PC-9 (cell line): ENCODE results near the gene RNF5. TPM values are rescaled to one million over a fixed set of nuclear protein-coding genes. Genes with fewer than 3 reads are reported as not detected.

Experiments
- BruUV-seq: library from RNA; stranded (reverse); fragments of 400-500 nt; replicated peaks from 2 replicates; lab custom pipeline; 2021; lab: Mats Ljungman, UMichigan
- CTCF ChIA-PET: fragments of 300-600 bp; sonication (Branson Sonifier 250); formaldehyde crosslinking; loops from one replicate; lab custom pipeline; 2022; ENCODE audit warnings: antibody characterized with exemption; lab: Charles Lee
- POLR2A ChIA-PET: fragments of 300-600 bp; sonication (Branson Sonifier 250); formaldehyde crosslinking; loops from one replicate; lab custom pipeline; 2022; ENCODE audit warnings: antibody characterized with exemption; ENCODE audit not compliant: unreplicated experiment; lab: Charles Lee
- DNase-seq, 2 experiments: peaks; one replicate each; pipeline versions ENCODE4 v3.0.0 to v3.0.0-alpha.2; 2015 to 2022; ENCODE audit warnings: mixed read lengths in 1 of 2
- H2AFZ ChIP-seq: fragments of 200-600 bp; sonication (generic); 2 replicates; pipeline ENCODE4 v1.8.1; 2017; ENCODE audit warnings: antibody characterized with exemption
- H3F3A ChIP-seq: fragments of 200-600 bp; sonication (generic); 2 replicates; pipeline ENCODE4 v1.8.1; 2017; ENCODE audit warnings: antibody characterized with exemption, mild to moderate bottlenecking, low read depth; ENCODE audit not compliant: insufficient read depth
- H3K27ac ChIP-seq: fragments of 200-600 bp; sonication (generic); 2 replicates; pipeline ENCODE4 v1.6.1; 2016; ENCODE audit warnings: mixed run types
- H3K27me3 ChIP-seq: fragments of 200-600 bp; sonication (generic); 2 replicates; pipeline ENCODE4 v1.6.1; 2016; ENCODE audit warnings: low read depth, mixed run types; ENCODE audit not compliant: insufficient read depth
- H3K36me3 ChIP-seq: fragments of 200-600 bp; sonication (generic); 2 replicates; pipeline ENCODE4 v1.6.1; 2016; ENCODE audit warnings: low read depth, mixed run types
- H3K4me1 ChIP-seq: fragments of 200-600 bp; sonication (generic); replicated peaks from 2 replicates; pipeline ENCODE4 v1.6.1; 2016; ENCODE audit warnings: mixed run types; ENCODE audit not compliant: insufficient read depth
- H3K4me2 ChIP-seq: fragments of 200-600 bp; sonication (generic); 2 replicates; pipeline ENCODE4 v1.6.1; 2017; ENCODE audit warnings: mixed run types
- H3K4me3 ChIP-seq: fragments of 200-600 bp; sonication (generic); 2 replicates; pipeline ENCODE4 v1.6.1; 2016; ENCODE audit warnings: mixed run types
- H3K79me2 ChIP-seq: fragments of 200-600 bp; sonication (generic); 2 replicates; pipeline ENCODE4 v1.6.1; 2017; ENCODE audit warnings: low read depth, mixed run types
- H3K9me2 ChIP-seq: fragments of 200-600 bp; sonication (generic); 2 replicates; pipeline ENCODE4 v1.8.1; 2017; ENCODE audit warnings: mild to moderate bottlenecking; ENCODE audit not compliant: insufficient read depth
- H3K9me3 ChIP-seq: fragments of 200-600 bp; sonication (generic); 2 replicates; pipeline ENCODE4 v1.8.1; 2016; ENCODE audit warnings: low read depth; ENCODE audit not compliant: insufficient read depth
- H4K20me1 ChIP-seq: fragments of 200-600 bp; sonication (generic); 2 replicates; pipeline ENCODE4 v1.8.1; 2017; ENCODE audit not compliant: insufficient read depth
- CTCF ChIP-seq: fragments of 200-600 bp; sonication (generic); conservative IDR thresholded peaks from 2 replicates; pipeline ENCODE4 v1.6.1; 2017; ENCODE audit warnings: mixed run types, antibody characterized with exemption, mild to moderate bottlenecking, moderate library complexity
- EZH2 ChIP-seq: fragments of 200-600 bp; sonication (generic); IDR thresholded peaks from 2 replicates; pipeline ENCODE4 v1.8.0; 2017; ENCODE audit warnings: antibody characterized with exemption, low read depth
- intact Hi-C: fragments of 100-400 bp; cut with micrococcal nuclease; formaldehyde crosslinking; loops from one replicate; pipeline ENCODE4 v1.10.0; 2022; ENCODE audit not compliant: unreplicated experiment
- total RNA-seq: library from RNA; stranded (reverse); gene quantifications from 2 replicates; pipeline ENCODE4 v1.2.3, GENCODE V29; 2021

The RNF5 gene
- total RNA-seq, 1 experiment from 2014 or later: 45.6 TPM

GRCh38 chr6:32190054-32190851, 12.0 kb downstream of the RNF5 start, which contains the start of gene PBX2:
PBX2 (minus strand) TSS chr6:32190202; CDS start chr6:32189915, 287 bp downstream.
- no peak for TF ChIP-seq EZH2
- H3K9me2 ChIP-seq: no peaks in the 10 kb centered on the region
- H3K4me2 ChIP-seq: peak within 1 kb of the TSS; percentile 95
- H3K27me3 ChIP-seq: no peaks in the 10 kb centered on the region
- H3K9me3 ChIP-seq: no peaks in the 10 kb centered on the region
- CTCF ChIA-PET: interaction anchor here (0.6 to 1.1 kb wide), 4 partner anchors 13 to 71 kb away, joined by 3 to 4 read pairs (median 4); partner anchors contain the start of gene FKBPL
- H3K4me1 ChIP-seq: peaks cover 19% of the 10 kb centered on the region
- peaks cover 10% of the 10 kb centered on the region for H3K36me3 ChIP-seq
- peak within 1 kb of the TSS; percentile 30 for H3K27ac ChIP-seq
- H4K20me1 ChIP-seq: no peaks in the 10 kb centered on the region
- DNase-seq: peak; percentile 56 to 74
- H2AFZ ChIP-seq: peak within 1 kb of the TSS; percentile 78
- peak within 1 kb of the TSS; percentile 85 for H3K4me3 ChIP-seq
- POLR2A ChIA-PET: interaction anchor here (0.5 to 1.0 kb wide), 10 partner anchors 13 to 487 kb away, joined by 3 to 14 read pairs (median 4); partner anchors contain the start of gene ATF6B
- intact Hi-C loops: loop anchor here (1.0 to 10.0 kb wide), 3 partner anchors 12 to 785 kb away; partner anchors contain the start of genes ATP6V1G2, DDX39B, NFKBIL1 and RNF5
- TSS peak; percentile 87 for BruUV-seq
- H3K79me2 ChIP-seq: peaks cover 18% of the 10 kb centered on the region
- peaks cover 9% of the 10 kb centered on the region; the same call in 1 of the 2 replicates for H3F3A ChIP-seq

- CTCF ChIA-PET: interaction anchor here (1.1 kb wide), 1 partner anchor 13 kb away, joined by 4 read pairs; no protein-coding TSS in a partner anchor
- H4K20me1 ChIP-seq: no peaks in the 10 kb centered on the region
- no peak overlapping the region for H3K4me3 ChIP-seq
- no peaks in the 10 kb centered on the region for H3K9me2 ChIP-seq
- peaks cover 12% of the 10 kb centered on the region; the same call in 1 of the 2 replicates for H3F3A ChIP-seq
- H2AFZ ChIP-seq: no peak overlapping the region
- TF ChIP-seq CTCF (no peak), EZH2 (no peak)
- peaks cover 18% of the 10 kb centered on the region for H3K79me2 ChIP-seq
- H3K27me3 ChIP-seq: no peaks in the 10 kb centered on the region
- POLR2A ChIA-PET: no interaction called here
- H3K36me3 ChIP-seq: peaks cover 10% of the 10 kb centered on the region
- peaks cover 19% of the 10 kb centered on the region for H3K4me1 ChIP-seq
- peak overlapping the region; percentile 95 for H3K4me2 ChIP-seq
- no peaks in the 10 kb centered on the region for H3K9me3 ChIP-seq
- intact Hi-C loops: loop anchor here (1.0 to 10.0 kb wide), 3 partner anchors 13 to 784 kb away; partner anchors contain the start of genes ATP6V1G2, DDX39B, NFKBIL1 and RNF5
- H3K27ac ChIP-seq: no peak overlapping the region
- no peak for DNase-seq
- BruUV-seq: no TSS peak
These were observed 12.9 kb downstream of the RNF5 start for GRCh38 chr6:32190911-32191677.

GRCh38 chr6:32191696-32192607, 13.7 kb downstream of the RNF5 start:
- Histone ChIP-seq H3K9me2 (no peaks in the 10 kb centered on the region), H3K9me3 (no peaks in the 10 kb centered on the region), H3K36me3 (peaks cover 9% of the 10 kb centered on the region), H3F3A (peaks cover 12% of the 10 kb centered on the region; the same call in 1 of the 2 replicates), H3K79me2 (peaks cover 18% of the 10 kb centered on the region), H3K27ac (no peak overlapping the region), H3K4me2 (no peak overlapping the region), H3K27me3 (no peaks in the 10 kb centered on the region), H4K20me1 (no peaks in the 10 kb centered on the region), H2AFZ (no peak overlapping the region), H3K4me1 (peaks cover 25% of the 10 kb centered on the region), H3K4me3 (no peak overlapping the region)
- POLR2A ChIA-PET: no interaction called here
- intact Hi-C loops: loop anchor here (10.0 kb wide), 2 partner anchors 647 to 783 kb away; partner anchors contain the start of genes ATP6V1G2, DDX39B and NFKBIL1
- TF ChIP-seq CTCF (no peak), EZH2 (no peak)
- no peak for DNase-seq
- no TSS peak for BruUV-seq
- CTCF ChIA-PET: interaction anchor here (0.6 kb wide), 1 partner anchor 31 kb away, joined by 6 read pairs; no protein-coding TSS in a partner anchor
